Activated T-cell treated with anti-CD3 and anti-CD28 coated beads for 48 hours (primary cell): ENCODE data around the gene ARVCF.

Experiments
- DNase-seq: peaks from one replicate; pipeline ENCODE4 v3.0.0-alpha.2; 2020; ENCODE audit warnings: low read depth

ARVCF gene

DNA sequence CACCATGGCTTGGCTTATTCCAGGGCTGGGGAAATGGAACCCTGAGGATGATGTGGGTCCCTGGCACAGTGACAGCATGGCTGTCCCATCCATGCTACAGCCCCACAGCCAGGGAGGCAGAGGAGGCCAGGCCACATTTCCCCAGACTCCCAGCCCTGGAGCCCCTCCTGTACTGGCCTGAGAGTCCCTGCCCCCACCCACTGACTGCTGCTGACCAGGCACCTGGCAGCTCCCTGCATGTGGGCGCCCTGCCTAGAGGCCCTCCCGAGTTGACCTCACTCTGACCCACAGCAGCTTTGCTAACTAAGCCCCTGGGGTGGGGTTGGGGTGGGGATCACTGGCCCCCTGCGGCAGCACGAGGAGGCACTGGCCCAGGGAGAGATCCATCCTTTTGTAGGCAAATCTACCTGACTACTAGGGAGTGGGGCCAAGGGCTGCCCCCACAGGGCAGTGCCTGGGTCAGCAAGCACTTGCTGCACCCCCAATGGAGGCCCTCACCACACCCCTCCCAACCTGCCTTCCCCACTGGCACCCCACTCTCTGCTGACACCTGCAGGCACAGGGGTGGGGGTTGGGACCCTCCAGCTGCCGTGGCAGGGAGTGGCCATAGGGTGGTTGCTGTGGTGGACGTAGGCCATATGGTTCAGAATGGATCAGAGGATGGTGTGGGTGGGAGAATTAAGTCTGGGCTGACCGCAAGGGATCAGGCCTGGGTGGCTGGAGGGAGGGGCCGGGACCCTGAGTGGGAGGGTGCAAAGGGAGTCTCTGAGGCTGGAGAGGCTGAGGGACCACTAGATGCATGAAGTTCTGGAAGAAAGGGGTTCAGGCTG lies 17.4 kb downstream of the ARVCF start:
- no peak for DNase-seq

DNA sequence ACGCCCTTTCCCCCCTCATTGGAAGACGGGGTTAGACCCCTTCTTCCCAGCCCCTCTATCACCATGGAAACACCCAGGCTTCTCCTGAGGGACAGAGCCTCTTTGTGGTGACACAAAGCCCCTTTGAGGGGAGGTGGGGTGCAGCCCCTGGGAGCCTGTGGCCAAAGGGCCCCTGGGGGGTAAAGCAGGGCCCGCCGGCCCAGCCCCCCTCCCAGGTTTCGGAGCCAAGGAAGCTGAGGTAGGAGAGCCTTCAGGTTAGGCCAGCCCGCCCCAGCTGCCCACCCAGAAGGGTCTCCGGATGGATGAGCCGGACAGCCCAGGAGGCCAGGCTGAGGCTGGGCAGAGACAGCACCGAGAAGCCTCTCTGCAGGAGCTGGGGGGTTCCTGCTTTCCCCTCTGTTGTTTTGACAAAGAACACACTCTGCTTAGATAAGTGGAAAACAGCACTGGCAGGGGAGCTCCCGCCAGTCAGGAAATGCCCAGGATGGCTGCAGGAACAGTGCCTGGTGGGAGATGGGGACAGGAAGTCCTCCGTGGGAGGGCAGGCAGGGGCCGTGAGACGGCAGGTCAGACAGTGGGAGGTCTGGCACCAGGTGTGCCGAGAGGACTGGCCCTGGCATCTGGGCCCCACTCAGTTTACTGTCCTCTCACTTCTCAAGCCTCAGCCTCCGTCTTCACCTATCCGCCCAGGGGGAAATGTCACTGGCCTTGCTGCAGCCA lies 18.2 kb downstream of the ARVCF start:
- no peak for DNase-seq

DNA sequence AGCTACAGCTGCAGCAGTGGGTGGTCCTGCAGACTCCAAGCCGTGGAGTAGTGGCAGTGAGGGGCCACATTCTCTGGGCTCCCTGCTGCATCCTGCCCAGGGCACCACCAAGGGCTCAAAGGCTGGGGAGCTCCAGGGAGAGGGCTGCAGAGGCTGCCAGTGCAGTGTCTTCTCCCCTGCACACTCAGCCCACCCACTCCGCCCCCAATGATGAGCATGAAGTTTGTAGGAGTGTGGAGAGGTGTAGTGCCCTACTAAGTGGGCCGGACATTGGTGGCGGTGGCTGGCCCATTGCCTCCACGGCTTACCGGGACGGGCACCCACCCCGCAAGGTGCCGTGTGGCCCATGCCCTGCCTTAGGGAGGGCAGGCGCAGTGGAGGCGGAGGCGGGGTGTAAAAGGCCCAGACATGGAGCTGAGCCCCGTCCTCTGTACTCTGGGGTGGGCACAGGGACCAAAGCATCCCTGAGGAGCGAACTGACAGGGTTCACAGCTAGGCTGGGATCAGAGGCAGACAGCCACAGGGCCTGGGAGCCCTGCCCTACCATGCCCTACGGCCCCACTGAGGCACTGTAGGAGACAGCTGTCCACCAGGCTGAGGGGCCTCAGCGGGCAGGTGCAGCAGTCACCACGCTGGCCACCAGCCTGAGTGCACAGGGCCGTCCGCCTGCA lies 18.9 kb downstream of the ARVCF start:
- DNase-seq = no peak

DNA sequence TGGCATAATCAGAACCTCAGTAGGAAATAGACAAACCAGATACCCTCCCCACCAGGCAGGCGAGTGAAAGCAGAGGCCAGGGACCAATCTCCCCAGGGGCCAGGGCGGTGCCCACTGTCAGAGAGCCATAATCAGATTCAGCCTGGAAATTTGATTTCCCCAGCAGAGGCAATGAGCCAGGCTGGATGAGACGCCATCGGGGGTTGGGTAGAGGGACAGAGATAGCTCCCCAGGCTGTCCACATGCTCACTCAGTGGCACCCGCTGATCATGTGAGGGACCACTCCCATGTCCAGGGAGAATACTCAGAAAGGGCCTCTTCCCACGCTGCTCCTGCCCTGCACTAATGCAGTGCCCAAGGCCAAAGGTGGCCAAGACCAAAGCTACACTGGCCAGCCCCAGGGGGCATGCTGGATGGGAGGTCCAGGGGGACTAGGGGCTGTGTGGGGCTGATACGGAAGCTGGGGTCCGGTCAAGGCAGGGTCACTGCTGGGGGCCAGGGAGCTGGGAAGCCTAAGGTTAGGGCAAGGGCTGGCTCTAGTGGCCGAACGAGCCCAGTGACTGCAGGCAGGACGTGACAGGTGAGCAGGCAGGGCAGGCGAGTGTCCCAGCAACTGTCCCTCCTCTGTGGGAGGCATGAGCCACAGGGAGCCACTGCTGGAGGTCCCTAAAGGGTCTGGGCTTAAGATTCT lies 19.8 kb downstream of the ARVCF start:
- no peak for DNase-seq

DNA sequence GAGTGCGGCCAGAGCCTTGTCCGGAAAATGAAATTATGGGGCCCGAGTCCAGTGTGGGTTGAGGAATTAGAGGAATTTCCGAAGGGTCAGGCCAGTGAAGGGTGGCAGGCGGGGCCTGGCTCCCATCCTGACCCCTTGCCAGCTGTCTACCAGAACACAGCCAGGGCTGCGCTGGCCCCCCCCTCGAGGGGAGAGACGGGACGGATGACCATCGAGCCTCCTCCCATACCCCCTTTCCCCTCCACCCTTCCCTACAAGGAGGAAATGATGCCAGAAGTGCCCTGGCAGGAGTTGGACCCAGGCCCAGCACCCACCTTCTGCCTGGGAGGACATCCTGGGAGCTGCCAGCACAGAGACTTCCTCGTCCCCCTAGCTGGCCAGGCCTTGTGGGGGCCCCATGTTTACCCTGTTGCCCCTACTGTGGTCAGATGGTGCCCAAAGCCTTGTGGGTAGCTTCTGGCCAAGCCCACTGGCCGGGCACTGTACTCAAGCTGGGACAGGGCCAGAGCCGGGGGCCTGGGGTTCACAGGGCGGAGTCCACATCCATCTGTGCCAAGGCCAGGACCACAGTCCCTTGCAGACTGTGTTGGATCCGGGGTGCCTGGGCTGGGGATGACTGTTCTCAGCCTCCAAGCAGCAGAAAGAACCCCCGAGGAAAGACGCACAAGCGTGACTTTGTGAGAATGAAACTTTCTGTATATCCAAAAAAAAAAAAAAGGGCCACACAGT lies 20.8 kb downstream of the ARVCF start:
- DNase-seq = no peak

DNA sequence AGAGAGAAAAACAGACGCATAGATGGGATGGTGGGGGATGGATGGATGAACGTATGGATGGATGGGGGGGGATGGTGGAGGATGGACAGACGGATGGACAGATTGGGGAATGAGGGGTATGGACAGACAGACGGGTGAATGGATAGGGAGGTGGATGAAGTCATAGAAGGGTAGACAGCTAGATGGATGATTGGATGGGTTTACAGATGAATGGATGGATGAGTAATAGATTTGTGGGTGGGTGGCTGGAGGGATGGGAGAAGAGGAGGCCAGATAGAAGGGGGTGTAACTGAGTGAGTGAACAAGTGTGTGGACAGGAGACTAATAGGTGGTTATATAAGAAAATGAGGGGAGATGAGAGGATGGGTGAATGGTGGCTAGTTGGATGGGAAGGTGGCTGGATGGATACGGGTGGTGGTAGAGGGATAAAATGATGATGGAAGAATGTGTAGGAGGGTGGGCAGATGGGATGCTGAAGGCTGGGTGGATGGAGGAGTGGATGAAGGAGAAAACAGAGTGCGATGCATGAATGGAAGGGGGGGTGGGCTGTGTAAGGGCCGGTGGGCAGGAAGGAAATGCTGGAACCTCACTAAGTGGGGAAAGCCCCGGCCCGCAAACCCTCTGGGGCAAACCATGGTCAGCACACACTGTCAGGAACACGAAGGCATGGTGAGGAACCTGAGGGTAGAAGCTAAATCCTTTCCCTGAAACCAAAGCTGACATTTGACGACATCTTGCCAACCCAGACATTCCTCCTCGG lies 21.6 kb downstream of the ARVCF start:
- DNase-seq = no peak

DNA sequence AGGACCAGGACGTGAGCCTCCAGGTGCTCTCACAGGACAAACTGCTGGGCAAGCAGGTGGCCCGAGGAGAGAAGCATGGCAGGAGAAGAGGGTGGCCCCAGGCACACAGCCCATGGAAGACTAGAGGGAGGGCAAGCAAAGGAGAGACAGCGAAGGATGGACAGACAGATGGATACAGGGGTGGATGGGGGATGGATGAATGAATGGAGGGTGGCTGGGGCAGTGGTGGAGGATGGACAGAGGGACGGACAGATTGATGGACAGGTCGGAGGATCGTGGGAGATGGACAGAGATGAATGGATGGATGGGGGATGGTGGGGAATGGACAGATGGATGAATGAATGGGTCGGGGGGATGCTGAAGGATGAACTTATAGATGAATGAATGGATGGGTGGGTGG lies 22.7 kb downstream of the ARVCF start:
- DNase-seq = no peak

DNA sequence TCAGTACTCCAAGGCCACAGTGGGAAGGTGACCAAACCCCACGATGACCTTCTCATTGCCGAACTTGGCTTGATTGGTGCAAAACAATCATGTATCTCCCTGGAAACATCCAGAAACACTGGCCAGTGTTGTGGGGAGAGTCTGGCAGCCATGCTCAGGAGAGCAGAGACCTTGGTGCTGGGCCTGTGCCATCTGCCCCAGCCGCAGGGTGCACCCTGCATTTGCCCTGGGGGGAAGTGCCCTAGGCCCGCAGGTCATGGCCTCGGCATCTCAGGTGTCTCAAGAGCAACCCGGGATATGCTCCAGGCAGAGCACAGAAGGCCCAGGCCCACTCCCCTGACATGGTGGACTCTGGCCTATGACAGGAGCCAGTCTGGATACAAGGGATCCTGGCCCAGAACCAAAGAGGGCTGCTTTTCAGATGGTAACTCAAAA lies 23.7 kb downstream of the ARVCF start:
- no peak for DNase-seq

DNA sequence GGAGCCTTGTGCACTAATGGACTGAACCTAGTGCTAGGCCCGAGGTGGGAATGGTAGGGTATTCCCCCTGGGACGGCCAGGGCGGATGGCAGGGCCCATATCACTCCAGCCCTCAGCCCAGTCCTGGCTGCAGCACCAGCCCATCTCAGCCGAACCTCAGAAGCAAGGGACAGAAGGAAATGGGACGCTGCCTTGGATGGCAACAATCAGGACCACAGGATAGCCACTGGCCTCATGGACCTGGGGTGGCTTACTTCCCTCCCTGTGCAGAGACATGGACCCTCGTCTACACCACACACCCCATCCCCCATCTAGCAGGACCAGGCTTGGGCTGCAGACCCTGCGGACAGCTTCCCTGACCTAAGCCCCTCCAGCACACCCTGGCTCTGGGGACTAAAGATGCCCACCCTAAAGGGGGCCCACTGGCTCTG lies 24.1 kb downstream of the ARVCF start:
- no peak for DNase-seq

DNA sequence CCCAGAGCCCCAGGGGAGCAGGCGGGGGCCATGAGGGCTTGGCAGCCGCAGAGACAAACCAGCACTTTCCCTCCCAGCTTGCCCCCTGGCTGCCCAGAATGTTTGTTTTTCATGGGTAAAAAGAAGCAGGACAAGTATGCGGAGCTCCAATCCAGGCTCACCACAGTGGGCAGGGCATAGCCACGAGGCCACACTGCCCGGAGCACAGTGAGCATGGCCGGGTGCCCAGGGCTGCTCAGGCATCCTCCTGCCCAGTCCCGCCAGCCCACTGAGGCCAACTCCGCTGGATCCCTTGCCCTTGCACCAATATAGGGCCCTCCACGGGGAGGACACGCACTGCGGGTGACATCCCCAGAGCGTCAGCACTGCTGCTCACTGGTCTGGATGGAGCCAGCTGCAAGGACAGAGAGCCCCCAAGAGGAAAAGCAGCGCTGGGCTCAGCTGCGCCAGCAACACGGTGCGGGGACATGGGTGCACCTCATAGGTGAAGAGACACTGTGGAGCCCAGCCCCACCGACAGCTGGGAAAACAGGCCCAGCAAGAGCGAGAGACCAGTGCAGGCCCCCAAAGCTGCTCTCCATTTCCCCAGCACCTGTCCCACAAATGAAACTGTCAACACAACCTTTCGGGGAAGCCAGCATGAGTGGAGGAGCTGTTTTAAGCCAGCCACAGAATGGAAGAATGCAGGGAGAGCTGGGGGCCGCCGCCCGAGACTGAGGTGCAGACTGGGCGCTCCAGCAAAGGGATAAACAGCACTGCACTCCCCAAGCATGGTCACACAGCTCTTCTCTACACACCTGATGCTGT lies 24.8 kb downstream of the ARVCF start:
- DNase-seq = no peak

DNA sequence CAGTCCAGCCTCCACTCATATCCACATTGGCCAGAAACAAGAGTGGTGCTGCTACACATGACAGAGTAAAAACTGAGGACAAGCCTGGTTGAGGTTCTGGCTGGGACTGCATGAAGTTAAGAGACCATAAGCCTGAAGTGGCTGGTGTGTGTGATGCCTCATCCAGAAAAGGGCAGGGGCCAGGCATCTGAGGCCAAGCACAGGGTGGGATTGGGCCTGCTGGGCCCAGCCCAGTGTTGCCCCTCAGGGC lies 25.3 kb downstream of the ARVCF start:
- DNase-seq = no peak

DNA sequence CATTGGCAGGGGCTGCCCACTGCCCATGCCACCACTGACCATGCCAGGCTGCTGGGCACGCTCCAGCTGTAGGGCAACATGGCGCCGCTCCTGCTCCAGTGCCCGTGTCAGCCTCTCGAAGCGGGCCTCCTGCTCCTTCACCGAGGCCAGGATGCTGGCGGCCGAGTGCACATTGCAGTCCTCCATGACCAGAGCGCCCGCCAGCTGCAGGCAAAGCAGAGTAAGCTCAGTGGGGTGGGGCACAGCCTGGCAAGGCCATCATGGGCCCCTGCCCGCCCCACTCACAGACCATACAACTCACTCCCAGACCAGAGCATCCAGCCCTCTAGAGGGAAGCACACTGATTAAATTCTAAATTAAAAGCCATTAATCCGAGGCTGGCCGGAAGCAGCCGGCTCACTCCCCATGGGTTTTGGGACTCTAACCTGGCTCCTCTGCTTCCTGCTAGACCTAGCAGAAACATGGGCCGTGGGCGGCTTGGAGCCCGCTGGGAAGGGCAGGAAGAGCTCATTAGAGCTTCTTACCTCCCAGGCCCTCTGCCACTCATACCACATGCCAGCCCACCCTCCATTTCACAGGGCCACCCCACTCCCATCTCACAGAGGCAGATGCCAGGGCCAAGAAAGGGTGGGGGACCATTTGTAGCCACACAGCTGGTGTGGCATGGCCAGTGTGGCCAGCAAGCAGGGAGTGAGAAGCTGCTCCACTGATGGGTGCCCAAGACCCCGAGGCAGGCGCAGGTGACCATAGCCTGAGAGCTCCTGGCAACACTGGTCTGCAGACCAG lies 25.8 kb downstream of the ARVCF start:
- DNase-seq = no peak

DNA sequence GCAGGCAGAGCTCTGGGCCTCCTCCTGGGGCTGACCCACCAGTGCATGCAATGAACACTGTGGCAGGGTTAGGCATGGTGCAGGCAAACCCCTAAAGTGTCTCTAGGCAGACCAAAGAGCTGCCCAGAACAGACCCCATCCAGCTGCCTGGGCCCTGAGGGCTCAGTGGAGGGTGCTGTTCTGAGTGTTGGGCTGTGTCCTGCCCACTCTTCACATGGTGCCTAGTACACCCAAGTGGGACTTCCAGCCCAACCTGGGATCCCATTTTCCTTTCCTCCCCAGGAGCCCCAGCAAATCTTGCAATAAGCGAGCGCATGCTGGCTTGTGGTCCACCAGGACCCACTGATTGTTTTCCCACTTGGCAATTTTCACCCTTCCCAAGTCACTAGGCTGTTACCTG lies 26.4 kb downstream of the ARVCF start:
- no peak for DNase-seq

DNA sequence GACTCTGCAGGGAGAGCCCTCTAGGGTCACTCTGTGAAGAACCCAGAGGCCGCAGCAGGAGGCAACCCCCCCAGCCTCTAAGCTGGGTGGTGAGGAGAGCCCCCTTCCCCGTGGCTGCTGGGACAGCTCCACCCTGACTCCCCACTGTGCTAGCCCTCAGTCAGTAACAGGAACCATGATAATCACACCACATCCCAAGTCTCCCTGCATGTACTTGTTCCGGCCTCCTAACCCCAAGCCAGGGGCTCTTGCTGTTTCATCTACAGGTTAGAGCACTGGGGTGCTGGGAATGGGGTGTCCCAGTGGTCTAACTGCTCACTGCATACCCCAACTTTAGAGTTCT lies 26.9 kb downstream of the ARVCF start:
- DNase-seq = no peak

DNA sequence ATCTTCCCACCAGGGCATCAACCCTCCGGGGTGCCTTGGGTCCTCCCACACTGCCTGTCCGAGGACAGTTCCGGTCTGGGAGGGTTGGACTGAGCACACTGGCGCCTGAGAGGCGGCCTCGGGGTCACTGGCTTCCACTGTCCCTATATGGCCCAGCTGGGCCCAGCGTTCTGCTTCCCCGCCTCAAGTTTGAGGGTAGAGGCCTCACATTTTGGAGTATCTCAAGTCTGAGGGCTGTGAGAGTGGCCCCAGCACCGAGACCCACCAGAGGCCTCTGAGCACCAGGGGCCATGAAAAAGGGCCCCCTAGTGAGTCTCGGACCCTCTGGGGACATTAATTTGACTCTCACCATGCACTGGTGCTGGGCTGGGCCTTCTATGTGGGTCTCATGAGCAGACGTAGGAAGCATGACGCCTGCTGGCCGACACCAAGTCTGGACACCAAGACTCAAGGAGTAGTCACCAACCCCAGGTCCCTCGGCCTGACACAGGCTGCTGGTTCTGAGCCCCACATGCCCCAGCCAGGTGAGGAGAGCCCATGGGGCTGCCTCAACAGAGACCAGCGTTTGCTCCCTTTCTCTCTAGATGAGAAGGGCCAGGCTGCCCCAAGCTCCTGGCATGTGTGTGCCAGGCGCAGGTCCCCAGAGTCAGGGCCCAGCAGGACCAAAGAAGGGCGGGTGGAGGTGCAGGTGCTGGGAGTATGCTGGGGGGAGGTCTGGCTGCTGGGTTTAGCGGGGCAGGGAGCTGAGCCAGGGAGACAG lies 27.5 kb downstream of the ARVCF start:
- DNase-seq = no peak

DNA sequence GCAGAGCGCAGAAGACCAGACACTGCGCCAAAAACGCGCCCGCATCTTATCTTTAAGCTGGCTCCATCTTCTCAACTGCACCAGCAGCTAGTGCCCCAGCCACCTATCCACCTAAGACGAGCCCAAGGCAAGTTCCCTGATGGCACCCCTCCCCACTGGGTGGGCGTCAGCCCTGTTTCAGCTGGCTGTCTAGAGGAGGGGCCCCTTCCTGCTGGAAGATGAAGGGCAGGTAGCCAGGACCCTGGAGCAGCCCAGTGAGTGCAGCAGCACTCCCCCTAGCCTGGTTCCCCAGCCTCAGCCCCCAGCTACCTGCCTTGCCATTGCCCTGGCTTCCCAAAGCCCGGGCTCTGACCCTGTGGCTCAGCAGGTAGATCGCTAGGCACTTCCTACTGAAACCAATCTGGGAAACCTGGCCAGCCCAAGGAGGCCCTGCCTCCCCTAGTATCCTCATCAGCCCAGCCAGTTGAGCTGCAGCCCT lies 28.3 kb downstream of the ARVCF start:
- no peak for DNase-seq

DNA sequence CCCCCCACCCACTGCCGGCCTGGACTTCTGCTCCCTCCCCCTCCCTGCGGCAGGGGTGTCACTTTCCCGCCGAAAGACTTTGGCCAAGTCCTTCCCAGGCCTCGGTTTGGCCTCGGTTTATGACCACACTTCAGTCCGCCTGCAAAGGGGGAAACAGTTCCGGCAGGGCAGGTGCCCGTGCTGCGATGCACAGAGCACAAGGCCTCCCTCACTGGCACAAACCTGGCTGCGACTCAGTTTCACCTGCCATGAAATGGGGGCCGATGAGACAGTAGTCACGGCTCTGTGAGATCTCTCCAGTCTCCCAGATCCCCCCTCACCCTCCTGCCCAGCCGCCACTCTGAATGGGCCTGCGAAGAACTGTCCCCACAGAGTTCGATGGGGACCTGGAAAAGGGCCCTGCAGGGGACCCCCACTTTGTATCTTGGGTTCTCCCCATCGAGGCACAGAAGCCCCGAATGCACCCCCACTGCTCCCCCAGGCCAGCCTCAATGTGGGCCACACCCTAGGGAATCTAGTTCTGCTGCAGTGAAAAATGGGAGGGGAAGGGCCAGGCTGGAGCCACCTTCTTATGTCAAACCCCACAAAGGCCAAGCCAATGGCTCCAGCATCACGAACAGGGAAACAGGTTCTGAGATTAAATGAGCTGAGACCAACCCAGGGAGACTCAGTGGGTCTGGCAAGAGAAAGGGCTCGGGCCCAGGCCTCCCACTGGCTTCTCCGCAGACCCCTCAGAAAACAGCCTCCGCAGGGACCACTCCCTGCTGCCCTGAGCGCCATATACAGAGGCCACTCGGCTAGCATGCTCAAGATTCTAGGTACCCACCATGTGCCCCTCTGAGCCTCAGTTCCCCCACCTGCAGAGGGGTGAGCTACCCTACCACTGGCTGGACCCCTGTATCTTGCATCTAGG lies 29.0 kb downstream of the ARVCF start:
- DNase-seq = no peak
